Measurements from ENCODE around the gene YOD1.

The YOD1 gene

GRCh38 chr1:207019161-207019560 lies 31.8 kb downstream of the YOD1 start:
- no peak overlapping the region for H3K27ac ChIP-seq (replicated peaks)

GRCh38 chr1:207018707-207019106 lies 32.3 kb downstream of the YOD1 start:
- Histone ChIP-seq H3K27me3 (ENCODE audit: insufficient read depth, poor library complexity, severe bottlenecking) (no peaks in the 10 kb centered on the region), H3K4me3 (replicated peaks; ENCODE audit: insufficient read depth, low read length) (no peak overlapping the region), H3K27ac (replicated peaks) (no peak overlapping the region)
- DNase-seq (ENCODE audit: low read depth in 1 of 2, low spot score in 1 of 2): no peak
- TF ChIP-seq SPI1 (IDR thresholded peaks at IDR 0.05; ENCODE audit: borderline replicate concordance, low read depth) (no peak), GABPA (IDR thresholded peaks at IDR 0.05; ENCODE audit: low read depth) (no peak), CTCF (IDR thresholded peaks at IDR 0.05; ENCODE audit: insufficient read depth, low read length) (no peak), REST (IDR thresholded peaks at IDR 0.05; ENCODE audit: insufficient replicate concordance, low read depth) (no peak), POLR2AphosphoS5 (IDR thresholded peaks at IDR 0.05; ENCODE audit: low read depth) (no peak)

More at GRCh38 chr1:207019161-207019560, 31.8 kb downstream of the YOD1 start:
- DNase-seq (ENCODE audit: low read depth in 1 of 2, low spot score in 1 of 2): no peak
- no peaks in the 10 kb centered on the region for H3K27me3 ChIP-seq (ENCODE audit: insufficient read depth, poor library complexity, severe bottlenecking)
- H3K4me3 ChIP-seq (replicated peaks; ENCODE audit: insufficient read depth, low read length): no peak overlapping the region
- TF ChIP-seq POLR2AphosphoS5 (IDR thresholded peaks at IDR 0.05; ENCODE audit: low read depth): no peak

GRCh38 chr1:207017615-207018559 lies 33.1 kb downstream of the YOD1 start:
- Histone ChIP-seq H3K27ac (replicated peaks) (no peak overlapping the region), H3K27me3 (ENCODE audit: insufficient read depth, poor library complexity, severe bottlenecking) (no peaks in the 10 kb centered on the region), H3K4me3 (replicated peaks; ENCODE audit: insufficient read depth, low read length) (no peak overlapping the region)
- TF ChIP-seq REST (IDR thresholded peaks at IDR 0.05; ENCODE audit: insufficient replicate concordance, low read depth) (no peak), GABPA (IDR thresholded peaks at IDR 0.05; ENCODE audit: low read depth) (no peak), POLR2AphosphoS5 (IDR thresholded peaks at IDR 0.05; ENCODE audit: low read depth) (no peak), CTCF (IDR thresholded peaks at IDR 0.05; ENCODE audit: insufficient read depth, low read length) (no peak), SPI1 (IDR thresholded peaks at IDR 0.05; ENCODE audit: borderline replicate concordance, low read depth) (no peak)
- DNase-seq (ENCODE audit: low read depth in 1 of 2, low spot score in 1 of 2): peak in 1 of 2 experiments; percentile 17

- no peak overlapping the region for H3K27ac ChIP-seq (replicated peaks)
Measured at GRCh38 chr1:207015791-207016190, 35.2 kb downstream of the YOD1 start.

More at GRCh38 chr1:207015791-207016190, 35.2 kb downstream of the YOD1 start:
- no peak for DNase-seq (ENCODE audit: low read depth in 1 of 2, low spot score in 1 of 2)
- Histone ChIP-seq H3K27me3 (ENCODE audit: insufficient read depth, poor library complexity, severe bottlenecking) (no peaks in the 10 kb centered on the region), H3K4me3 (replicated peaks; ENCODE audit: insufficient read depth, low read length) (no peak overlapping the region)
- no peak for TF ChIP-seq SPI1 (IDR thresholded peaks at IDR 0.05; ENCODE audit: borderline replicate concordance, low read depth)
